Measurements from ENCODE around the gene IER2.
"Not testable (repeated sequence)": the region's sequence is repeated elsewhere in the genome, so short reads cannot be mapped to it uniquely, and the experiment has no call there.

IER2 gene

GRCh38 chr19:13163609-13164342, 13.6 kb downstream of the IER2 start:
- Histone ChIP-seq H3K4me2 (ENCODE audit: low read length) (peak overlapping the region; percentile 68), H3K4me3 (ENCODE audit: low read depth, low read length) (peak overlapping the region; percentile 32), H3K4me1 (peaks cover 31% of the 10 kb centered on the region), H3K79me2 (no peaks in the 10 kb centered on the region), H3K9me3 (ENCODE audit: control insufficient read depth, low read length) (no peaks in the 10 kb centered on the region), H3K36me3 (ENCODE audit: control insufficient read depth, insufficient read depth, low read length) (no peaks in the 10 kb centered on the region), H3K9ac (no peak overlapping the region), H3K27ac (peak overlapping the region; percentile 93), H2AFZ (peak overlapping the region; percentile 88), H3K27me3 (ENCODE audit: control insufficient read depth, insufficient read depth, low read length) (no peaks in the 10 kb centered on the region)
- peak; percentile 9 for TF ChIP-seq CTCF (IDR thresholded peaks at IDR 0.05)

GRCh38 chr19:13164343-13165161, 14.3 kb downstream of the IER2 start:
- TF ChIP-seq CTCF (IDR thresholded peaks at IDR 0.05): no peak
- peak overlapping the region; percentile 88 for H2AFZ ChIP-seq
- no peaks in the 10 kb centered on the region for H3K9me3 ChIP-seq (ENCODE audit: control insufficient read depth, low read length)
- no peaks in the 10 kb centered on the region for H3K79me2 ChIP-seq
- peaks cover 31% of the 10 kb centered on the region for H3K4me1 ChIP-seq
- H3K4me2 ChIP-seq (ENCODE audit: low read length): peak overlapping the region; percentile 68
- H3K27ac ChIP-seq: peak overlapping the region; percentile 93
- peak overlapping the region; percentile 34 for H3K9ac ChIP-seq
- H3K27me3 ChIP-seq (ENCODE audit: control insufficient read depth, insufficient read depth, low read length): no peaks in the 10 kb centered on the region
- H3K36me3 ChIP-seq (ENCODE audit: control insufficient read depth, insufficient read depth, low read length): no peaks in the 10 kb centered on the region
- H3K4me3 ChIP-seq (ENCODE audit: low read depth, low read length): peak overlapping the region; percentile 32

GRCh38 chr19:13165162-13165997, 15.2 kb downstream of the IER2 start:
- Histone ChIP-seq H3K79me2 (no peaks in the 10 kb centered on the region), H3K4me1 (peaks cover 31% of the 10 kb centered on the region), H2AFZ (peak overlapping the region; percentile 88), H3K27me3 (ENCODE audit: control insufficient read depth, insufficient read depth, low read length) (no peaks in the 10 kb centered on the region), H3K9me3 (ENCODE audit: control insufficient read depth, low read length) (no peaks in the 10 kb centered on the region), H3K27ac (peak overlapping the region; percentile 93), H3K4me2 (ENCODE audit: low read length) (no peak overlapping the region), H3K36me3 (ENCODE audit: control insufficient read depth, insufficient read depth, low read length) (no peaks in the 10 kb centered on the region), H3K4me3 (ENCODE audit: low read depth, low read length) (no peak overlapping the region), H3K9ac (no peak overlapping the region)
- TF ChIP-seq CTCF (IDR thresholded peaks at IDR 0.05): no peak

GRCh38 chr19:13166151-13166550, 15.9 kb downstream of the IER2 start:
- peaks cover 31% of the 10 kb centered on the region for H3K4me1 ChIP-seq
- H3K27me3 ChIP-seq (ENCODE audit: control insufficient read depth, insufficient read depth, low read length): not testable (repeated sequence)

GRCh38 chr19:13169769-13170168, 19.6 kb downstream of the IER2 start:
- no peak for TF ChIP-seq CTCF (IDR thresholded peaks at IDR 0.05)
- Histone ChIP-seq H3K27me3 (ENCODE audit: control insufficient read depth, insufficient read depth, low read length) (no peaks in the 10 kb centered on the region), H3K27ac (no peak overlapping the region), H3K79me2 (no peaks in the 10 kb centered on the region), H3K36me3 (ENCODE audit: control insufficient read depth, insufficient read depth, low read length) (no peaks in the 10 kb centered on the region), H3K9ac (no peak overlapping the region), H2AFZ (no peak overlapping the region), H3K4me1 (peaks cover 30% of the 10 kb centered on the region), H3K9me3 (ENCODE audit: control insufficient read depth, low read length) (no peaks in the 10 kb centered on the region), H3K4me2 (ENCODE audit: low read length) (no peak overlapping the region), H3K4me3 (ENCODE audit: low read depth, low read length) (no peak overlapping the region)

More at GRCh38 chr19:13166151-13166550, 15.9 kb downstream of the IER2 start:
- not testable (repeated sequence) for H3K9me3 ChIP-seq (ENCODE audit: control insufficient read depth, low read length); H2AFZ ChIP-seq; H3K4me2 ChIP-seq (ENCODE audit: low read length); H3K9ac ChIP-seq; H3K36me3 ChIP-seq (ENCODE audit: control insufficient read depth, insufficient read depth, low read length); H3K4me3 ChIP-seq (ENCODE audit: low read depth, low read length); H3K79me2 ChIP-seq
- H3K27ac ChIP-seq: peak overlapping the region; percentile 93

All from parathyroid adenoma (tissue), 2 donors.